Loucy (cell line): Measurements from ENCODE around the gene GATB.

ENCODE experiments used
- H2AFZ ChIP-seq: fragments of 200-600 bp; sonication (generic); 2 replicates; pipeline ENCODE4 v1.6.0; 2016; ENCODE audit warnings: antibody characterized with exemption, mild to moderate bottlenecking, low read length, moderate library complexity
- H3F3A ChIP-seq: fragments of 200-600 bp; 2 replicates; pipeline ENCODE4 v1.6.0; 2016; ENCODE audit warnings: antibody characterized with exemption, low read depth, mild to moderate bottlenecking
- H3K27me3 ChIP-seq: fragments of 200-600 bp; sonication (generic); 2 replicates; pipeline ENCODE4 v1.6.1; 2014; ENCODE audit warnings: low read length, mild to moderate bottlenecking; ENCODE audit not compliant: insufficient read depth, poor library complexity, severe bottlenecking
- H3K36me3 ChIP-seq: fragments of 200-600 bp; sonication (generic); 2 replicates; pipeline ENCODE4 v1.6.1; 2016; ENCODE audit warnings: low read length; ENCODE audit not compliant: insufficient read depth
- H3K4me1 ChIP-seq: fragments of 200-600 bp; sonication (generic); 2 replicates; pipeline ENCODE4 v1.5.1; 2014; ENCODE audit warnings: low read length, mild to moderate bottlenecking; ENCODE audit not compliant: insufficient read depth, poor library complexity, severe bottlenecking
- H3K4me2 ChIP-seq: fragments of 200-600 bp; sonication (generic); 2 replicates; pipeline ENCODE4 v1.6.0; 2014; ENCODE audit warnings: antibody characterized with exemption, low read length, low read depth, mild to moderate bottlenecking; ENCODE audit not compliant: poor library complexity, severe bottlenecking
- H3K4me3 ChIP-seq: fragments of 200-600 bp; sonication (generic); 2 replicates; pipeline ENCODE4 v1.5.1; 2014; ENCODE audit warnings: low read length, mild to moderate bottlenecking, mixed read lengths; ENCODE audit not compliant: poor library complexity, severe bottlenecking
- H3K79me2 ChIP-seq: fragments of 200-600 bp; sonication (generic); 2 replicates; pipeline ENCODE4 v1.6.1; 2014; ENCODE audit warnings: low read length; ENCODE audit not compliant: insufficient read depth
- H3K9ac ChIP-seq: fragments of 200-600 bp; sonication (generic); 2 replicates; pipeline ENCODE4 v1.6.0; 2014; ENCODE audit warnings: mild to moderate bottlenecking, low read depth, low read length, moderate library complexity; ENCODE audit not compliant: poor library complexity, severe bottlenecking
- H3K9me2 ChIP-seq: fragments of 200-600 bp; sonication (generic); replicated peaks from 2 replicates; pipeline ENCODE4 v1.6.1; 2016; ENCODE audit warnings: low read depth, low read length, mixed read lengths
- H3K9me3 ChIP-seq: fragments of 200-600 bp; sonication (generic); 2 replicates; pipeline ENCODE4 v1.6.1; 2014; ENCODE audit warnings: mild to moderate bottlenecking, antibody characterized with exemption, low read length, low read depth; ENCODE audit not compliant: insufficient read depth
- H4K20me1 ChIP-seq: fragments of 200-600 bp; sonication (generic); 2 replicates; pipeline ENCODE4 v1.6.0; 2014; ENCODE audit warnings: antibody characterized with exemption, low read length, mild to moderate bottlenecking; ENCODE audit not compliant: insufficient read depth, poor library complexity, severe bottlenecking
- EZH2phosphoT487 ChIP-seq: fragments of 200-600 bp; IDR thresholded peaks from 2 replicates; pipeline ENCODE4 v1.6.1; 2018; ENCODE audit warnings: antibody characterized with exemption, mild to moderate bottlenecking, moderate library complexity, borderline replicate concordance
- TF ChIP-seq, protein P1 (sequence below): fragments of 200-600 bp; sonication (generic); conservative IDR thresholded peaks from 2 replicates; pipeline ENCODE4 v1.5.1; 2014; ENCODE audit warnings: mild to moderate bottlenecking, antibody characterized with exemption, low read length

GATB gene

GRCh38 chr4:151671541-151672059, 89.2 kb downstream of the GATB start:
- no peaks in the 10 kb centered on the region for H3K9me2 ChIP-seq
- no peak overlapping the region for H3K9ac ChIP-seq
- no peaks in the 10 kb centered on the region for H3K9me3 ChIP-seq
- H3K4me1 ChIP-seq: peaks cover 41% of the 10 kb centered on the region
- H2AFZ ChIP-seq: no peak overlapping the region
- no peaks in the 10 kb centered on the region for H4K20me1 ChIP-seq
- no peak overlapping the region for H3K4me3 ChIP-seq
- H3K27me3 ChIP-seq: no peaks in the 10 kb centered on the region
- TF ChIP-seq, protein P1, sequence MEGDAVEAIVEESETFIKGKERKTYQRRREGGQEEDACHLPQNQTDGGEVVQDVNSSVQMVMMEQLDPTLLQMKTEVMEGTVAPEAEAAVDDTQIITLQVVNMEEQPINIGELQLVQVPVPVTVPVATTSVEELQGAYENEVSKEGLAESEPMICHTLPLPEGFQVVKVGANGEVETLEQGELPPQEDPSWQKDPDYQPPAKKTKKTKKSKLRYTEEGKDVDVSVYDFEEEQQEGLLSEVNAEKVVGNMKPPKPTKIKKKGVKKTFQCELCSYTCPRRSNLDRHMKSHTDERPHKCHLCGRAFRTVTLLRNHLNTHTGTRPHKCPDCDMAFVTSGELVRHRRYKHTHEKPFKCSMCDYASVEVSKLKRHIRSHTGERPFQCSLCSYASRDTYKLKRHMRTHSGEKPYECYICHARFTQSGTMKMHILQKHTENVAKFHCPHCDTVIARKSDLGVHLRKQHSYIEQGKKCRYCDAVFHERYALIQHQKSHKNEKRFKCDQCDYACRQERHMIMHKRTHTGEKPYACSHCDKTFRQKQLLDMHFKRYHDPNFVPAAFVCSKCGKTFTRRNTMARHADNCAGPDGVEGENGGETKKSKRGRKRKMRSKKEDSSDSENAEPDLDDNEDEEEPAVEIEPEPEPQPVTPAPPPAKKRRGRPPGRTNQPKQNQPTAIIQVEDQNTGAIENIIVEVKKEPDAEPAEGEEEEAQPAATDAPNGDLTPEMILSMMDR: no peak
- no peak for TF ChIP-seq EZH2phosphoT487
- peak overlapping the region; percentile 13 for H3K4me2 ChIP-seq
- H3K36me3 ChIP-seq: no peaks in the 10 kb centered on the region
- no peaks in the 10 kb centered on the region for H3F3A ChIP-seq
- no peaks in the 10 kb centered on the region for H3K79me2 ChIP-seq

DNA sequence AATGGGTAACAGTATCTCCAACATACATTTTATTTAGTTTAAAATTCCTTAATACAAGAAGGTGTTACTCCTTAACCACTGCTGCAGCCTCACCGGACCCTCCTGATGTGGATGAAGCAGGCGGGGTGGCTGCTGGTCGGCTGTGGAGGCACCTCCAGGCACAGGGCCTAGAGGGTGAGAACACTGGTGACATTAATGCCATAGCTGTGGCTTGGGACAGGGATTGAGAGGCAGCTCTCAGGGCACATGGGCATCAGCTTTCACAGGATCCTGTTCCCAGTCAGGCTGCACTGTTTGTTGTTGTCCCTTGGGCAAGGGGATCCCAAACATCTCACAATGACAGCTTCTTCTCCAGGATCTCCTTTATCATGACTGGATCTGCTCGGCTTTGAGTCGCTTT, 90.0 kb downstream of the GATB start:
- Histone ChIP-seq H3K79me2 (no peaks in the 10 kb centered on the region), H3K9me3 (no peaks in the 10 kb centered on the region), H3K9ac (no peak overlapping the region), H3K9me2 (no peaks in the 10 kb centered on the region), H3K27me3 (no peaks in the 10 kb centered on the region), H3K4me1 (peaks cover 46% of the 10 kb centered on the region), H3K4me3 (no peak overlapping the region), H3K36me3 (no peaks in the 10 kb centered on the region), H4K20me1 (no peaks in the 10 kb centered on the region), H3K4me2 (no peak overlapping the region), H2AFZ (no peak overlapping the region), H3F3A (no peaks in the 10 kb centered on the region)
- TF ChIP-seq, protein P1: no peak
- TF ChIP-seq EZH2phosphoT487: no peak

DNA sequence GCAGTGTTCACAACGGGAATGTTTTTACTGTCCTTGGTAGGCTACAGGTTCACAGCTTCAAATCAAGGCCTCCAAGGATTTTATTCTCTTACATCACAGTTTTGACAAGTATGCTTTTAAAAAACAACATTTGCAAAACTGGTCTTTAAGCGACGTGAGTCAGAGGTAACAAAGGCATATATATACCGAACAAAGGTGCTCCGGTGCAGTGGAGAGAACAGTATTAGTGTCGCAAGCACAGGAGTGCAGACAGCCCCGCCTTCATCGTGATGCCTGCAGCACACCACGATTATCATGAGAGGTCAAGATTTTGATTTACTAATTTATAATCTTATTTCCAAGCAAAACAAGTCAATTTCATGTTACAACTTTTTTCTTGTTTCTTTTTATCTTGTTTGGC, 90.8 kb downstream of the GATB start:
- H2AFZ ChIP-seq: no peak overlapping the region
- peaks cover 46% of the 10 kb centered on the region for H3K4me1 ChIP-seq
- no peaks in the 10 kb centered on the region for H3K79me2 ChIP-seq
- no peaks in the 10 kb centered on the region for H3K9me3 ChIP-seq
- no peaks in the 10 kb centered on the region for H4K20me1 ChIP-seq
- no peaks in the 10 kb centered on the region for H3K36me3 ChIP-seq
- no peaks in the 10 kb centered on the region for H3K9me2 ChIP-seq
- H3K27me3 ChIP-seq: no peaks in the 10 kb centered on the region
- TF ChIP-seq, protein P1: no peak
- TF ChIP-seq EZH2phosphoT487: no peak
- no peak overlapping the region for H3K4me3 ChIP-seq
- H3F3A ChIP-seq: no peaks in the 10 kb centered on the region
- H3K9ac ChIP-seq: no peak overlapping the region
- no peak overlapping the region for H3K4me2 ChIP-seq
